Neutrophil (primary cell): Measurements from ENCODE around the gene BSND.
"Not testable (repeated sequence)": the region's sequence is repeated elsewhere in the genome, so short reads cannot be mapped to it uniquely, and the experiment has no call there.

Experiments
- H3K27ac ChIP-seq: fragments of 200-600 bp; sonication (generic); 2 replicates; pipeline ENCODE4 v1.5.1; 2016; ENCODE audit warnings: mild to moderate bottlenecking, moderate library complexity
- H3K27me3 ChIP-seq: fragments of 200-600 bp; sonication (generic); 2 replicates; pipeline ENCODE4 v1.6.0; 2016; ENCODE audit warnings: mild to moderate bottlenecking
- H3K36me3 ChIP-seq: fragments of 200-600 bp; sonication (generic); 2 replicates; pipeline ENCODE4 v1.5.1; 2017
- H3K4me1 ChIP-seq, 2 experiments: fragments of 200-600 bp in 1 of 2; sonication (generic) in 1 of 2; 1 replicate in 1 of 2; 2 replicates in 1 of 2; pipeline versions ENCODE4 v1.5.1 to v1.6.1; 2013 to 2016; ENCODE audit warnings: low read depth in 1 of 2, low read length in 1 of 2, mild to moderate bottlenecking in 1 of 2, moderate library complexity in 1 of 2; ENCODE audit not compliant: control insufficient read depth in 1 of 2, insufficient read depth in 1 of 2
- H3K4me3 ChIP-seq, 2 experiments: fragments of 200-600 bp in 1 of 2; sonication (generic) in 1 of 2; 1 replicate in 1 of 2; 2 replicates in 1 of 2; pipeline ENCODE4 v1.5.1; 2013 to 2016; ENCODE audit warnings: low read depth in 1 of 2, low read length in 1 of 2, mild to moderate bottlenecking in 1 of 2, moderate library complexity in 1 of 2
- H3K9me3 ChIP-seq: fragments of 200-600 bp; sonication (generic); 2 replicates; pipeline ENCODE4 v1.5.1; 2016
- TF ChIP-seq, protein P1 (sequence below): fragments of 200-600 bp; sonication (generic); IDR thresholded peaks from 2 replicates; pipeline ENCODE4 v1.5.1; 2016; ENCODE audit warnings: antibody characterized with exemption

Gene BSND

DNA sequence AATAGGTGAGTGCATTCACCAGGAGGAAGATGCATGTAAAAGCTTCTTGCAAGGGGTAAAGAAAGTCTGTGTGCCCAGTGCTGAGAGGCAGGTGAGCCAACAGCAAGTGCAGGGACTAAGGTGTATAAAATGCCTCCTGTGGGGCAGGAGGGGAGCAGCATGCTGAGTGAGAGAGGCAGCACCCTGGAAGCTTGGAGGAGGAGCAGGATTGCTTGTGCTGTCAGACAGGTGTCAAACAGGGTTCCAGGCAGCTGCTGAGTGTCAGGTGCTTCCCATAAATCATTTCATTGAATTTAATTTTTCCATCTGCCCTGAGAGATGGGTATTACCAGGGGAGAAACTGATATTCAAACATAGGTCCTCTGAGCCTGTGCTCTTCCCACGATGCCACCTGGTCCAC, 13.9 kb downstream of the BSND start:
- Histone ChIP-seq H3K27me3 (peaks cover 24% of the 10 kb centered on the region), H3K36me3 (no peaks in the 10 kb centered on the region), H3K27ac (no peak overlapping the region), H3K9me3 (no peaks in the 10 kb centered on the region), H3K4me1 (no peaks in the 10 kb centered on the region), H3K4me3 (no peak overlapping the region)
- TF ChIP-seq, protein P1, sequence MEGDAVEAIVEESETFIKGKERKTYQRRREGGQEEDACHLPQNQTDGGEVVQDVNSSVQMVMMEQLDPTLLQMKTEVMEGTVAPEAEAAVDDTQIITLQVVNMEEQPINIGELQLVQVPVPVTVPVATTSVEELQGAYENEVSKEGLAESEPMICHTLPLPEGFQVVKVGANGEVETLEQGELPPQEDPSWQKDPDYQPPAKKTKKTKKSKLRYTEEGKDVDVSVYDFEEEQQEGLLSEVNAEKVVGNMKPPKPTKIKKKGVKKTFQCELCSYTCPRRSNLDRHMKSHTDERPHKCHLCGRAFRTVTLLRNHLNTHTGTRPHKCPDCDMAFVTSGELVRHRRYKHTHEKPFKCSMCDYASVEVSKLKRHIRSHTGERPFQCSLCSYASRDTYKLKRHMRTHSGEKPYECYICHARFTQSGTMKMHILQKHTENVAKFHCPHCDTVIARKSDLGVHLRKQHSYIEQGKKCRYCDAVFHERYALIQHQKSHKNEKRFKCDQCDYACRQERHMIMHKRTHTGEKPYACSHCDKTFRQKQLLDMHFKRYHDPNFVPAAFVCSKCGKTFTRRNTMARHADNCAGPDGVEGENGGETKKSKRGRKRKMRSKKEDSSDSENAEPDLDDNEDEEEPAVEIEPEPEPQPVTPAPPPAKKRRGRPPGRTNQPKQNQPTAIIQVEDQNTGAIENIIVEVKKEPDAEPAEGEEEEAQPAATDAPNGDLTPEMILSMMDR = no peak

DNA sequence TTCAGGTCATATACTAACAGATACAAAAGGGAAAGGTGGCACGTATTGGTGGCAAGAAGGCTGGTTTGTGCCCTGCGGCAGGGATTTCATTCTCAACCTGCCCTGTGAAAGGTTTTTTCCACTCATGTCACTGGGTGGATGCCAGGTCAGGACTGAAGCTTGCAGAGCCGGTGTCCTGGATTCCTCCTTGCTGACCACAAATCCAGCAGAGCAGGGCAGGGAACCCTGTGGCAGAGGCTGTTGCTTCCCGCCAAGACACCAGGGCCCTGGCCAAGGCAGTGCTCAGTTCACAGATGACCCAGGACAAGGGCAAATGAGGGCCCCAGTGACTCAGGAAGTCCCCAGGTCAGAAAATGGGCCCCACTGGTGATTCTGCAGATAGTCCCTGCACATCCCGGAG, 16.4 kb downstream of the BSND start:
- H3K4me3 ChIP-seq = no peak overlapping the region
- no peaks in the 10 kb centered on the region for H3K4me1 ChIP-seq

DNA sequence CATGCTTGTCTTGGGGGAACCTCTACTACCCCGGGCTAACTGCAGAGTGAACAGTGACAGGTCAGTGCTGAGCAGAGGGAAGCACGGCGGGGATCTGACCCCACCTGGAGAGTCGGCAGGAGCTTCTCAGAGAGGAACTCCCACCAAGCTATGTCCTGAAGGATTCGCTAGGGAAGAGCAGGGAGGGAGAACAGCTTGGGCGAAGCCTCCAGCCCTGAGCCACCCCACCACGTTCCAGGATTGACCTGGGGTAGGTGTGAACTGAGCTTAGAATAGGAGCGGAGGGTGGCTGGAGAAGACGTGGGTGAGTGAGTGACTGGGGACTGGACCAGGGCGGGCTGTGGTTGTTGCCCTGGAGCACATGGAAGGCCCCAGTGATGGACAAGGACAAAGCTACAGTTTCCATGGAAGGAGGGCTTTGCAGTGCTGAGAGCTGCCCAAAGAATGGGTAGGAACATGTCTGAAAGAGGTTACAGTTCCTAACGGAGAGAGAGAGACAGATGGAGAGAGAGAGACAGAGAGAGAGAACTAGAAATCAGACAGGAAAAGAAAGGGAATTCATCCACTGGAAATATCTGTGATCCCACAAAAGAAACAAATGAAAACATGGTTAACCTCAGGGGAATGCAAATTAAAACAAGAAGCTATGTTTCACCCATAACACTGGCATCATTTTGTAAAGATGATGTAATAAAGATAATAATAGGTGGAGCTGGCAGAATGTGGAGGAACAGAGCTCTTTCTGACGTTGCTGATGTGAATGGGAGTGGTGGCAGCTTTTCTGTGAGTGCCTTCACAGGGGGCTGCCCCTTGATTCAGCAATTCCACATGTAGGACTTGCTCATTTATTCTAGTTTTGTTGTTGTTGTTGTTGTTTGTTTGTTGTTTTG, 17.2 kb downstream of the BSND start:
- no peaks in the 10 kb centered on the region for H3K4me1 ChIP-seq
- H3K4me3 ChIP-seq = no peak overlapping the region
- no peaks in the 10 kb centered on the region for H3K9me3 ChIP-seq
- H3K27me3 ChIP-seq = peaks cover 28% of the 10 kb centered on the region
- H3K27ac ChIP-seq = no peak overlapping the region
- TF ChIP-seq, protein P1 = no peak
- H3K36me3 ChIP-seq = no peaks in the 10 kb centered on the region

More for the DNA sequence above, 16.4 kb downstream of the BSND start:
- Histone ChIP-seq H3K27me3 (peaks cover 28% of the 10 kb centered on the region), H3K9me3 (no peaks in the 10 kb centered on the region), H3K27ac (no peak overlapping the region), H3K36me3 (no peaks in the 10 kb centered on the region)
- TF ChIP-seq, protein P1 = no peak

DNA sequence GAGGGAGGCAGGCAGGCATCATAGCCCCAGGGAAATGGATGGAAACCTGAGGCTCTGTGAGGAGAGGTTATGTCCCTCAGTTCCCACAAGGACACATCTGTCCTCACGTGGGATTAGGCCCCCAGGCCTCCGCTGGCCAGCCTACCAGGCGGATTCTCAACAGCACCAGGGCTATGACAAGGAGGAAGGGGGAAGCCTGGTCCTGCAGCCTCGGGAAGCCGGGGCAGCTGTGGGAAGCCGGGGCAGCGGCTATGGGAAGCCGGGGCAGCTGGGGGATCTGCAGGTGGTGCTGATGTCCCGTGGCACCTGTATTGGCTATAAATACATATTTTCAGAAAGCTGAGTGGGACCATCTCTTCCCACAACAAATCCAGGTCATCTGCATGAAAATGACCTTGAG, 19.7 kb downstream of the BSND start:
- Histone ChIP-seq H3K9me3 (no peaks in the 10 kb centered on the region), H3K27ac (no peak overlapping the region), H3K4me1 (peaks cover 0 to 9% of the 10 kb centered on the region in 2 experiments), H3K36me3 (no peaks in the 10 kb centered on the region), H3K27me3 (peaks cover 28% of the 10 kb centered on the region), H3K4me3 (no peak overlapping the region)
- TF ChIP-seq, protein P1 = no peak

DNA sequence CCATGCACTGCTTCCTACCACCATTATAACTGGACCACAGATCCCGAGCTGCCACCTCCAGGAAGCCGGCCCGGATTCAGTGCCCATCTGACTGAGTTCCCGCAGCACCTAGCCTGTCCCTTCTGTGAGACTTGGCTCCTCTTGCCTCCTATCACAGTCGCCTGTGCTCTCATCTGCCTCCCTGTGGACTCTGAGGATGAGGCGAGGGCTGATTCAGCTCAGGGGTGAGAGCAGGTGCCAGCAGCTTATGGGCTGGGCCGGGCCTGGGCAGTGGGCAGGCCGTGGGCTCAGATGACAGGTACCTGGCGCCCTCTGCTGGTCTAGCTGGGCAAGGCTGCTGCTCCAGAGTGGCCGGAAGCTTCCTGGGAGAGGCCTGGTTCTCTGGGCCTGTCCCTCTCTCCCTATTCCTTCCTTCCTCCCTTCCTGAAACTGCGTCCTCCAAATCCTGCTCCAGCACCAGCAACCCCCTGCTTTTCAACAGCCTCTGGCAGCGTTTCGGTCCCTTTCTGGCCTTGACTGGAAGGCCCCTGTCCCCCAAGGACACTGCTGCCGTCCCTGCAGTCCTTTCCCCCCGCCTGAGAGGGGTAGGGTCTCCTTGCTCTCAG, 23.3 kb downstream of the BSND start:
- Histone ChIP-seq H3K4me3 (no peak overlapping the region), H3K9me3 (no peaks in the 10 kb centered on the region), H3K36me3 (no peaks in the 10 kb centered on the region), H3K4me1 (peaks cover 0 to 13% of the 10 kb centered on the region in 2 experiments), H3K27me3 (peaks cover 4% of the 10 kb centered on the region), H3K27ac (no peak overlapping the region)
- TF ChIP-seq, protein P1 = peak; percentile 76

DNA sequence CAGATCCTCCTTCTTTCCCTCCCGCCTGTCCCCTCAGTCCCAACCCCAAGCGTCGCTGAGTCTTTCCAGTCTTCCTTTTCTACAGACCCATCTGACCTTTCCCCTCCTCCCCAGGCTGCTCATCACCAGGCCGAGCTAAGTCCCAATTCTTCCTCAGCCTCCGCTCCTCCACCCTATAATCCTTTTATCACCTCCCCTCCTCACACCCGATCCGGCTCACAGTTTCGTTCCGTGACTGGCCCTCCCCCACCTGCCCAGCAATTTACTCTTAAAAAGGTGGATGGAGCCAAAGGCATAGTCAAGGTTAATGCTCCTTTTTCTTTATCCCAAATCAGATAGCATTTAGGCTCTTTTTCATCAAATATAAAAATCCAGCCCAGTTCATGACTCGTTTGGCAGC, 25.4 kb downstream of the BSND start:
- not testable (repeated sequence) for H3K9me3 ChIP-seq, H3K36me3 ChIP-seq, H3K27me3 ChIP-seq, H3K4me3 ChIP-seq, H3K27ac ChIP-seq
- H3K4me1 ChIP-seq = peaks cover 0 to 13% of the 10 kb centered on the region in 2 experiments

DNA sequence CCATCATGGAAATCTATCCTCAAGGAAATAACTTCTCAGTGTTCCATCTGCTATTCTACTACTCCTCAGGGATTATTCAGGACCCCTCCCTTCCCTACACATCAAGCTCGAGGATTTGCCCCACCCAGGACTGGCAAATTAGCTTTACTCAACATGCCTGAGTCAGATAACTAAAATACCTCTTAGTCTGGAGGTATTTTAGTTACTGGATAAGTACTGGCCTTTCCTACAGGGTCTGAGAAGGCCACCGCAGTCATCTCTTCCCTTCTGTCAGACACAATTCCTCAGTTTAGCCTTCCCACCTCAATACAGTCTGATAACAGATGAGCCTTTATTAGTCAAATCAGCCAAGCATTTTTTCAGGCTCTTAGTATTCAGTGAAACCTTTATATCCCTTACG, 27.9 kb downstream of the BSND start:
- not testable (repeated sequence) for H3K27me3 ChIP-seq, H3K27ac ChIP-seq, H3K36me3 ChIP-seq, H3K4me3 ChIP-seq, H3K9me3 ChIP-seq
- peaks cover 0 to 13% of the 10 kb centered on the region in 2 experiments for H3K4me1 ChIP-seq

DNA sequence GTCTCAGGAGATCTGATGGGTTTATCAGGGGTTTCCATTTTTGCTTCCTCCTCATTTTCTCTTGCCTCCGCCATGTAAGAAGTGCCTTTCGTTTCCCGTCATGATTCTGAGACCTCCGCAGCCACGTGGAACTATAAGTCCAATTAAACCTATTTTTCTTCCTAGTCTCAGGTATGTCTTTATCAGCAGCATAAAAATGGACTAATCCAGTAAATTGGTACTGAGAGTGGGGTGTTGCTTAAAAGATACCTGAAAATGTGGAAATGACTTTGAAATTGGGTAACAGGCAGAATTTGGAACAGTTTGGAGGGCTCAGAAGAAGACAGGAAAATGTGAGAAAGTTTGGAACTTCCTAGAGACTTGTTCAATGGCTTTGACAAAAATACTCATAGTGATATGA, 32.4 kb downstream of the BSND start:
- H3K27ac ChIP-seq, H3K27me3 ChIP-seq, H3K36me3 ChIP-seq, H3K9me3 ChIP-seq, H3K4me3 ChIP-seq: not testable (repeated sequence)
- peaks cover 15 to 22% of the 10 kb centered on the region in 2 experiments for H3K4me1 ChIP-seq
